Astrocyte of the hippocampus (primary cell): ENCODE data around the gene KAT6B.
"Not testable (repeated sequence)": the region's sequence is repeated elsewhere in the genome, so short reads cannot be mapped to it uniquely, and the experiment has no call there.

Experiments used
- DNase-seq: peaks from one replicate; pipeline ENCODE4 v3.0.0; 2011; ENCODE audit warnings: low read depth, low spot score

Gene KAT6B

DNA sequence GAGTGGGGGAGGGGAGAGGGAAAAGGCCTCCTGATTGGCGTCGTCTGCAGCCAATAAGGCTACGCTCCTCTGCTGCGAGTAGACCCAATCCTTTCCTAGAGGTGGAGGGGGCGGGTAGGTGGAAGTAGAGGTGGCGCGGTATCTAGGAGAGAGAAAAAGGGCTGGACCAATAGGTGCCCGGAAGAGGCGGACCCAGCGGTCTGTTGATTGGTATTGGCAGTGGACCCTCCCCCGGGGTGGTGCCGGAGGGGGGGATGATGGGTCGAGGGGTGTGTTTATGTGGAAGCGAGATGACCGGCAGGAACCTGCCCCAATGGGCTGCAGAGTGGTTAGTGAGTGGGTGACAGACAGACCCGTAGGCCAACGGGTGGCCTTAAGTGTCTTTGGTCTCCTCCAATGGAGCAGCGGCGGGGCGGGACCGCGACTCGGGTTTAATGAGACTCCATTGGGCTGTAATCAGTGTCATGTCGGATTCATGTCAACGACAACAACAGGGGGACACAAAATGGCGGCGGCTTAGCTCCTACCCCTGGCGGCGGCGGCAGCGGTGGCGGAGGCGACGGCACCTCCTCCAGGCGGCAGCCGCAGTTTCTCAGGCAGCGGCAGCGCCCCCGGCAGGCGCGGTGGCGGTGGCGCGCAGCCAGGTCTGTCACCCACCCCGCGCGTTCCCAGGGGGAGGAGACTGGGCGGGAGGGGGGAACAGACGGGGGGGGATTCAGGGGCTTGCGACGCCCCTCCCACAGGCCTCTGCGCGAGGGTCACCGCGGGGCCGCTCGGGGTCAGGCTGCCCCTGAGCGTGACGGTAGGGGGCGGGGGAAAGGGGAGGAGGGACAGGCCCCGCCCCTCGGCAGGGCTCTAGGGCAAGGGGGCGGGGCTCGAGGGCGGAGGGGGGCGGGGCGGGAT lies at the start of gene KAT6B:
Gene KAT6B (plus strand): TSS at position 459 of the 903 bp plus-strand sequence. CDS start 16,258 bp downstream, outside the sequence.
- DNase-seq: peak; percentile 100

DNA sequence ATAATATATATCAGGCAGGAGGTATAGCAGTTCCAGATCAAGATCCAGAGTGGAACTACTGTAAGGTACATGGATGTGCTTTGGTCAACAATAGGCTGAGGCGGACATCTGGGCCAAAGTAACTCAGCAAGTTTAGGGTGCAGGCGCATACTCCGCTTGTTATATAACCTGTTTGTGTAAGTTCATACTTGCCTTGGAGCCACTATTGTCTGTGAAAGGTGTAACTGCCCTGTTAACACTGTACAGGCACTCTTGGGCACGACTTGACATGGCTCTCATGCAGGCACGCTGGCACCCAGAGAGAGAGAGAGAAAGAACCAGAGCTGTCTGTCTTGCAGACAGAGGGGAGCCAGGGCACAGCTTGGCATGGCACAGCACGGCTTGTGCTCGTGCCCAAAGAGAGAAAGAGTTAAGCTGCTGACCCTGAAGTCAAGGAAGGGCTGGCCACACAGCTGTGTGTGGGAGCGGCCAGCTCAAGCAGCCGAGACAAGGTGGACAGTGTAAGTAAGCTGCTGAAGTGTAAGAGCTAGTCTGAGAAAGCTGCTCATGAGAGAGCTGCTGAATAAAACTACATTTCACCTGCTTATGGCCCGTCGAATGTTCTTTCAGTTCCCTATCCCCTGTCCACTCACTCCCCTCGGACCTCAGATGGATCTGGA lies 47.8 kb upstream of the KAT6B start:
- DNase-seq: no peak

DNA sequence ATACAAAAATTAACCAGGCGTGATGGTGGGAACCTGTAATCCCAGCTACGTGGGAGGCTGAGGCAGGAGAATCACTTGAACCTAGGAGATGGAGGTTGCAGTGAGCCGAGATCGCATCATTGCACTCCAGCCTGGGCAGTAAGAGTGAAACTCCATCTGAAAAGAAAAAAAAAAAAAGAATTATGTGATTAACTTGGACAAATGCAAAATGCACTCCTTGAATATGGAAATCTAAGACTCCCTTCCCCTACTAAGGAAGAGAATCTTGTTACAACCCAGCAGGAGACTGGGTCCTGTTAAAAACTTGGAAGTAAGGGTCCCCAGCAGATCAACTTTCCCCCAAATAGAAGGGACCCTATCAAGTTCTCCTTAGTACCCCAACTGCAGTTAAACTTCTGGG lies 44.5 kb upstream of the KAT6B start:
- not testable (repeated sequence) for DNase-seq

DNA sequence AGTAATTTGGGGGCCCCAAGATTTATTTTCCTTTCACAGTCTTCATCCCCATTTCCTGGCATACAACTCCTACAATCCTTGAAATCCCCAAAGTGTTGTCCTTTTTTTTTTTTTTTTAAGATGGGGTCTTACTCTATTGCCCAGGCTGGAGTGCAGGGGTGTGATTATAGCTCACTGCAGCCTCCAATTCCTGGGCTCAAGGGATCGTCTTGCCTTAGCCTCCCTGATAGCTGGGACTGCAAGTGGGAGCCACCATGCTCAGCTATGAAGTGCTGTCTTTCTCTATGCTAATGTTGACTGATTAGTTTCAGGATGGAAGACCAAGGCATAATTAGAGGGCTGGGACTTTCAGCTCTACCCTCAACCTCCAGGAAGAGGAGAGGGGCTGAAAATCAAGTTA lies 41.9 kb upstream of the KAT6B start:
- no peak for DNase-seq

DNA sequence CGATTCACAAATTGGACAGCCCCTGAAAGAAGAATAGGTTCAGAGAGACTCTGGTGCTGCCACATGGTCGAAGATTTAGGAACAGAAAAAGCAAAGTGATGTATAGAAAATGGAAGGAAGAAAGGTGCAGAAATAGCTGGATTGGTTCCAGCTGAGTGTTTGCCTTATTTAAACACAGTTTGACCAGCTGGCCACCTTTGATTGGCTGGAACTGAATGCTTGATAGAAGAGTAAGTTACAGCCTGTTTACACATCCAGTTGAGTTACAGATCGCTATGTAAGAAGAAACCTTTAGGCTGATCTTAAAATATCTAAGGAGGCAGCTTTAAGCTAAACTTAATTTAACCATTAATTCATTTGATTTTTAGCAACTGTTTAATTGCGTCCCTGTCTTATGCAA lies 40.3 kb upstream of the KAT6B start:
- no peak for DNase-seq

DNA sequence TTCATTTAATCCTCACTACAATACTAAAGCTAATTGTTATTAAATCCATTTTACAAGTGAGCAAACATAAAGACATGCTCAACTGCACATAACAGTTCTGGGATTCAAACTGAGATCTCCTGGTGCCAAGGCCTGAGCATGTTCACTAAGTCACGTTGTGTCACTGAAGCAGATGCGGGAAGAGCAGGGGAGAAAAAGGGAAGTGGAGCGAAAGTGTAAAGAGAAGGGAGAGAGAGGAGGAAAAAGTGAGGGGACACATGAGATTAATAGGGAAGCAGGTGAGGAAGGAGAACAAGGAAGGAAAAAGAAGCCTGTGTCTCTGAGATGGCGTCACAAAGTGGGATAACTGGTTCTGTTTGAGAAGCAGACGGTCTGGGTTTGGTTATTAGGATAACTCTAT lies 38.9 kb upstream of the KAT6B start:
- no peak for DNase-seq

DNA sequence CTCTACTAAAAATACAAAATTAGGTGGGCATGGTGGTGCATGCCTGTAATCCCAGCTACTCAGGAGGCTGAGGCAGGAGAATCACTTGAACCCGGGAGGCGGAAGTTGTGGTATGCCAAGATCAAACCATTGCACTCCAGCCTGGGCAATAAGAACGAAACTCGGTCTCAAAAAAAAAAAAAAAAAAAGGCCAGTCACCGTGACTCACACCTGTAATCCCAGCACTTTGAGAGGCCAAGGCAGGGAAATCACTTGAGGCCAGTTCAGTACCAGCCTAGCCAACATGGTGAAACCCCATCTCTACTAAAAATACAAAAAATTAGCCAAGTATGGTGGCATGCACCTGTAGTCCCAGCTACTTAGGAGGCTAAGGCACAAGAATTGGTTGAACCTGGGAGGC lies 34.4 kb upstream of the KAT6B start:
- DNase-seq: not testable (repeated sequence)

DNA sequence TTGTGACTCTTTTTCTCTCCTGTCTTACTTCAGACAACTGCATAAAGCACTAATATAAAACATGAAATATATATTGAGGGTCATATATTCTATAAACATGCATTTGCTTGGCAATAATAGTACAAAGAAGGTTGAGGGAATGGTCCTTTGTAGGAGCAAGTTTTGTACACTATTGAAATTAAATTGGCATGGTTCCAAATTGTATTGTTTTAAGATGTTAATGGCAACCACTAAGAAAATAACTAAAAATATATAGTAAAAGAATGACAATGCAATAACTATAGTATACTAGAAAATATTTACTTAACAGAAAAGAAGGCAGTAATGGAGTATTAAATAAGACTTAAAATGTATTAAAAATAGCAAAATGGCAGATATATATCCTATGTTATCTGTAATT lies 33.7 kb upstream of the KAT6B start:
- no peak for DNase-seq

DNA sequence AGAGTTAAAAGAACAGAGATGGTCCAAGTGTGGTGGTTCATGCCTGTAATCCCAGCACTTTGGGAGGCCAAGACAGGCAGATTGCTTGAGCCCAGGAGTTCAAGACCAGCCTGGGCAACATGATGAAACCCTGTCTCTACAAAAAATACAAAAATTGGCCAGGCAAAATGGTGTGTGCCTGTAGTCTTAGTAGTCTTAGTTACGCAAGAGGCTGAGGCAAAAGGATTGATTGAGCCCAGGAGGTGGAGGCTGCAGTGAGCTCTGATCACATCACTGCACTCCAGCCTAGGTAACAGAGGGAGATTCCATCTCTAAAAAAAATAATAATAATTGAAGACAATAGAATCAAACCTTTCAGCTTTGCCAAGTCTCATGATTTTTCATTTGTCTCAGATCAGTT lies 33.2 kb upstream of the KAT6B start:
- not testable (repeated sequence) for DNase-seq

DNA sequence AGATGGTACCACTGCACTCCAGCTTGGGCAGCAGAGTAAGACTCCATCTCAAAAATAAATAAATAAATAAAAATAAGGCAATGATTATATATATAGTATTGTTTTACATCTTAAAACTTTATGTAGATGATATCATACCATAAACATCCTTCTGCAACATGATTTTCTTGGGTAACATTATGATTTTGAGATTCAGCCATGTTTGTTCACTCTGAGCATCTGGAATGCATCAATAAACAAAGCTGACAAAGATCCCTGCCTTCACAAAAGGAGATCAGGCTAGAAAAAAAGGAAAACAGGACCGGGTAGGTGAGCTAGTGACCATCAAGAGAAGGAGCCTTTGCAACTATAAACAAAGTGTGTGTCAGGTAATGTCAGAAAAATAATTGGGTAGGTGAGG lies 31.9 kb upstream of the KAT6B start:
- no peak for DNase-seq

DNA sequence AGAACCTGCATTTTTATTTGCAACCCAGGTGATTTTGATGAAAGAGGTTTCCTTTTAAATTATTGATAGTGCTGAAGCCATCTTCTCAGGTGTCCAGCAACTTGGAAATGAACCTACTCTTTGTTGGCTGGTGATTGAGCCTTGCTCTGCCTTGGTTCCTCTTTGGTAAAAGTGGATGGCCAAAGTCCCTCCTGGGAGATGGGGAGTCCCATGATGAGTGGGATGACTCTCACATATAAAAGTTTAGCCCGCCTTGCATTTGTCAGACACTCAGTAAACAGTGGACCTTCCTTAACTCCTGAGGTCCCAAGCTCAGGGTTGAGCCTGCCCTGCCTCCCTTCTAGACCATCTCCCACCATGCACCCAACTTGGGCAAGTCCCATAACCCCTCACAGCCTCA lies 28.9 kb upstream of the KAT6B start:
- DNase-seq: no peak

DNA sequence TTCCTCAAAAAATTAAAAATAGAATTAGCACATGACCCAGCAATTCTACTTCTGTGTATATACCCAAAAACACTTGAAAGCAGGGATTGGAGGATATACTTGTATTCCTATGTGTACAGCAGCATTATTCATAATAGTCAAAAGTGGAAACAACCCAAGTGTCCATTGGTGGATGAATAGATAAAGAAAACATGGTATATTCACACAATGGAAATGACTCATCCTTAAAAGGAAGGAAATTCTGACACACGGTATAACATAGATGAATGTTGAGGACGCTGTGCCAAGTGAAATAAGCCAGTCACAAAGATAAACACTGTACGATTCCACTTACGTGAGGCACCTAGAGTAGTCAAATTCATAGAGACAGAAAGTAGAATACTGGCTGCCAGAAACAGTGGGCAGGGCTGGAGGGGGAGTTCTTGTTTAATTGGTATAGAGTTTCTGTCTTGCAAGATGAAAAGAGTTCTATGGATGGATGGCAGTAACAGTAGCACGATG lies 26.6 kb upstream of the KAT6B start:
- DNase-seq: peak; percentile 76

DNA sequence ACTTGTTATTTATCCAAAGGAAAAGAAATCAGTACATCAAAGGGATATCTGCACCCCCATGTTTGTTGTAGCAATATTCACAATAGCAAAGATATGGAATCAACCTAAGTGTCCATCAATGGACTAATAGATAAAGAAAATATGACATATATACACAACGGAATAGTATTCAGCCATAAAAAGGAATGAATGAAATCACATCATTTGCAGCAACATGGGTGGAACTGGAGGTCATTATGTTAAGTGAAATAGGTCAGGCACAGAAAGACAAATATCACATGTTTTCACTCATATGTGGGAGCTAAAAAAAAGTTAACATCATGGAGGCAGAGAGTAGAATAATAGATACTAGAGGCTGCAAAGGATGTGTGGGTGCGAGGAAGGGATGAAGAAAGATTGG lies 25.0 kb upstream of the KAT6B start:
- DNase-seq: no peak

DNA sequence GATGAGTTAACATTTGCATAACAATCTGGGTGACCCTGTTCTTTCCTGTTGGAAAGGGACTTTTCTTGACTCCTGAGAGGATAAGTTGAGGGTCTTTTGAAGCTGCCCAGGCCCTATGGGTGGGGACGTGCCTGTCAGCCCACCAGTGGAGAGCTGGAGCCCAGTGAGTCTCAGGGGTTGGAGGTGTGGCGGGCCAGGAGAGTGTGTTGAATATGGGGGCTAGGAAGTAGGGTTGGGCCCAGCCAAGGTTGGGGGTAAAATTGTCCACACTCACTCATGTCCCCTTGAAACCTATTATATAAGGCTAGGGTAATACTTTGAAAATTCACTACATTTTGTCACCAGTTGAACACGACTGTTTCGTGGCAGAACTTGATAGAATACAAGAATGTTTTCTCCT lies 17.9 kb upstream of the KAT6B start:
- DNase-seq: no peak

DNA sequence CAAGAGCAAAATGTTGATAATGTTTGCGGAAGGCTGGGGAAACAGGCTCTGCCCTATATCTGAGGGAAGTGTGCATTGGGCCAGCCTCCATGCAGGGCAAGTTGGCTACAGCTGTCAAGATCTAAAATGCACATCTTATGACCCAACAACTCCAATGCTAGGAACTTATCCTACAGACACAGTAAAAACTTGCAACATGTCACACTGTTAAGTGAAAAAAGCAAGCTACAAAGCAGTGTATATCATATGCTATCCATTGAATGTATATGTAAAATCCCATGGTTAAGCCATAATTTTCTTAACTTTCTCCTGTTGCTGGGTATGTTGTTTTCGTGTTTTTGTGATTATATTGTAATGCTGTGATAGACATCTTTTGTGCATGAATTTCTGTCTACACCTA lies 16.3 kb upstream of the KAT6B start:
- no peak for DNase-seq

DNA sequence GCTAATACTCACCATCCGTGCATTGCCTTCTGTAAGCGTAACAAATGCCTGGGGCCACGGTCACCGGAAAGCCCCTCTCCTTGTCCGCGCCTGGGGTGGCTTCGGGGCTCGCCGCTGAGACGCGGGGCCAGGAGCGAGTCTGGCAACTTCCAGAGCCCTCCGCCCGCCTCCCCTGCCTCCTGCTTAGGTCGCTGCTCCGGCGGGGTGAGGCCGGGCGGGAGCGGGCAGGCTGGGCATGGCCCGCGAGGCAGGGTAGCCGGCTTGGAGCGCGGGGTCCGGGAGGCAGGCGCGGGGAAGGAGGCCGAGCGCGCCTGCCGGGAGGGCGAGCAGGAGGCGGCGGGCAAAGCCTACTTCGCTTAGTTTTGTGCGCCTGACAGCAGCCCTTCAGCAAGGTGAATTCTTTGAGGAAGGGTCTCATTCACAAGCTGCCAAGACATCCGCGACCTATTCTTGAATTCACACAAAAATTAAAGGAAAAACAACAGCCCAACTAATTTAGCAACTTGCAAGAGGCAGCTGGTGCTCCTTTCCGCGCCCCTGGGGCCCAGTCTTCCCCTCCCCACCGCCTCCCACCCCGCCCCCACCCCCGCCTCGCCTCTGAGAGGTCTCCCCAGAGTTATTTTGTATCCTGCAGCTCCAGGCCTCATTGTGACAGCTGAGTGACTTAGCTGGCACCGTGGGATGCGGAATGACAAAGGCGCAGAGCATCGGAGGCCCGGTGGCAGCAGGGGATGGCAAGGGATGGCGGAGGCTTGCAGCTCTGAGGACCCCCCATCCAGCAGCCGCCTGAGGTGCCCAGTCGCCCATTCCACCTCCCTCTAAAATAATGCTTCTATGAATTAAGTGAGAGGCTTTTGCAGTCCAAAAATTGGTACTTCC lies 12.8 kb upstream of the KAT6B start:
- DNase-seq: peak; percentile 46

DNA sequence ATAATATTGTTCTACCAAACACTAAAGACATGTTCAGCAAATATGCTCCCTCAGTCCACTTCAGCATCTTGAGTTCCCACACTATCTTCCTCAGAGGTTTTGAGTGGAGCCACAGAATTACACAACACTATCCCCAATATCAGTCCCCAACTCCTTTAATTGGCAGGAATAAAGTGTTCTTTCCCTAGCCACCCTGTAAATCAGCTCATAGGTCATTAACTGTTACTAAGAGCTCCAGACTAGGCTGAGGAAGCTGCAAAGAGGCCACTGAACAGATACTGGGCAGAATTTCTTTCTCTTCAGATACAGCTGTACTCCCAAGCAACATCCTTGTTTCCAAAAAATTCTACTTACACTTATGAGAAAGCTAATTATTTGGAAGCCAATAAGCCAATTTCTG lies 11.6 kb upstream of the KAT6B start:
- DNase-seq: no peak

DNA sequence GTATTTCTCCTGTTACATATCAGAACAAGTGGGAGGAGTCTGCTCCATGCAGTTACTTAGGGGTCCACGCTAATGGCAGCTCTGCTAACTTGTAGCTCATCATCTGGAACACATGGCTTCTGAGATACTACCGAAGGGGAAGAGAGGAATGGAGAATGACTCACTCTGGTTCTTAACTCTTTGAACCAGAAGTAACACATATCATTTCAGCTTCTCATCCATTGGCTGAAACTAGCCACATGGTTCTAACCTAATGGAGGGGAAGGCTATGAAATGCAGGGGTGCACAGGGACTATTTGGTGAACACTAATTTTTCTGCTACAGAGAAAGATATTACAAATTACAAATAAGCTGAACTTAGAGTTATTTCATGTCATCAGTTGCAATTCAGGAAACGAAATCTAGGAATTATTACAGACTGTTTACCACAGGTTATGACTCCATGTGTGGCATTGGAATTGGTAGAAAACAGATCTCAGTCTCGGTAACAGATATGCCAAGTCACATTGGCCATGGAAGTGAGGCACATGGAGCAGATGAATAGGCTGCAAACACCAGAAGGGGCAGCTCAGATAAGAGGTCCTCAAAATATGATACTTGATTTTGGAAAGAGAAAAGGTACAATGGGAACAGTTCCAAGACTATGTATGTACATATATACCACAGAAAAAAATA lies 9.4 kb upstream of the KAT6B start:
- DNase-seq: no peak

DNA sequence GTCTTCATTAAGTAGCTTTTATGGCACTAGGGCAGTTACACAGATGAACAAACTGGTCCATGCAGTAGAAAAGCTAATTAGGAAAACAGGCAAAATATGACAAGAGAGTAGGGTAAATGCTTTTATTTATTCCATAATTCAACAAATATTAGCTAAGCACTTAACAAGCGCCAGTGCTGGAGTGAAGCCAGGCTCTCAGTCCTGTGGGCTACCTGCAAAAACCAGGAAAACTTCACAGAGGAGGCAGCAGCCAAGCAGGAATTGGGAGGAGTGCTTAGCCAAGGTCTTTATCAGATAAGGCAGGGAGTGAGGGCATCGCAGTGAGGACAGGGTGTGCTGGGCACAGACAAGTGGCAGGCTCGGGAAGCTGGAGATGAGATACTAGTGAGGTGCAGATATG lies 4.9 kb upstream of the KAT6B start:
- no peak for DNase-seq

DNA sequence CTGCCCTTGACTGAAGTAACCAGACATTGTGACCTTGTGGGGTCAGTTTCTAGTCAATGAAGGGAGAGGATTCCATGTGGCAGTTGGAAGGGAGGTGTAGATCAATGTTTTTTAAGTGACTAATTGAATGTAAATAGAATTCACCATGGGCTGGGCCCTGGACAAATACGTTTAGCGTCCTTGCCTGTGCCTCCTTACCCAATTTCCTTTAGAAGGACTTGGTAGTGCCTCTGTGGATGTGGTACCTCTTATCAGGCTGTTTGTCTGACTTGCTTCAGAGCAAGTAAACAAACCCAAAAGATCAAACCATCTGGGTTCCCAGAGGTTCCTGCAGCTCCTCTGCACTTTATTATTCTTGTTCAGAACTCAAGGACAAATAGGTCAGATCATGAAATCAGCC lies 4.3 kb upstream of the KAT6B start:
- no peak for DNase-seq

DNA sequence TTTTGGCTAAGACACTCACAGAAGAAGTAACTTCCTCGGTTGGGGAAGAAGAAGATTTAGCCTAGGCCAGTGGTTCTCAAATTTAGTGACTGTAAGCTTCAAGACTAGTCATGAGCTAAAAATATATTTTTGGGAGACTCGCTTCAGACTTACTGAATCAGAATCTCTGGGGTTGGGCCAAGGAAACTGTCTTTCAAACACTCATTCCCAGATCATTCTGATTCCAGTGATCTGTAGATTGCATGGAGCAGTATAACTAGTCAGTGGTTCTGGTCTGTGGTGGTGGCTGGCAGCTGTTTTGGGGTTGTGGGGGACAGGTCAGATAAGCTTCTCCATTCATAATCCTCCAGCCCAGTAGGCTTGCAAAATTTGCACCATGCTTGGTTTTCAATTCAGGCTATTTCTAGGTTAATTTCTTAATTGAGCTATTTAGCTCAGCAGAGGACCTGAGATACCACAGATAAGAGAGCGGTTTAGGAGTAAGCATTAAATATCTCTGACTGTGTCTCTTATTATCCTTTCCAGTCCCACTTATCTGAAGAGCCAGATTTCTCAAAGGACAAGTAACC lies 3.8 kb upstream of the KAT6B start:
- no peak for DNase-seq
